Neutrophil (primary cell): ENCODE measurements around the gene COL8A1.

Source experiments
- H3K27ac ChIP-seq: fragments of 200-600 bp; sonication (generic); 2 replicates; pipeline ENCODE4 v1.5.1; 2016; ENCODE audit warnings: mild to moderate bottlenecking, moderate library complexity
- H3K27me3 ChIP-seq: fragments of 200-600 bp; sonication (generic); 2 replicates; pipeline ENCODE4 v1.6.0; 2016; ENCODE audit warnings: mild to moderate bottlenecking
- H3K36me3 ChIP-seq: fragments of 200-600 bp; sonication (generic); 2 replicates; pipeline ENCODE4 v1.5.1; 2017
- H3K4me1 ChIP-seq, 2 experiments: fragments of 200-600 bp in 1 of 2; sonication (generic) in 1 of 2; 1 replicate in 1 of 2; 2 replicates in 1 of 2; pipeline versions ENCODE4 v1.5.1 to v1.6.1; 2013 to 2016; ENCODE audit warnings: low read depth in 1 of 2, low read length in 1 of 2, mild to moderate bottlenecking in 1 of 2, moderate library complexity in 1 of 2; ENCODE audit not compliant: control insufficient read depth in 1 of 2, insufficient read depth in 1 of 2
- H3K4me3 ChIP-seq, 2 experiments: fragments of 200-600 bp in 1 of 2; sonication (generic) in 1 of 2; 1 replicate in 1 of 2; 2 replicates in 1 of 2; pipeline ENCODE4 v1.5.1; 2013 to 2016; ENCODE audit warnings: low read depth in 1 of 2, low read length in 1 of 2, mild to moderate bottlenecking in 1 of 2, moderate library complexity in 1 of 2
- H3K9me3 ChIP-seq: fragments of 200-600 bp; sonication (generic); 2 replicates; pipeline ENCODE4 v1.5.1; 2016
- TF ChIP-seq, protein P1 (sequence below): fragments of 200-600 bp; sonication (generic); IDR thresholded peaks from 2 replicates; pipeline ENCODE4 v1.5.1; 2016; ENCODE audit warnings: antibody characterized with exemption

The COL8A1 gene

DNA sequence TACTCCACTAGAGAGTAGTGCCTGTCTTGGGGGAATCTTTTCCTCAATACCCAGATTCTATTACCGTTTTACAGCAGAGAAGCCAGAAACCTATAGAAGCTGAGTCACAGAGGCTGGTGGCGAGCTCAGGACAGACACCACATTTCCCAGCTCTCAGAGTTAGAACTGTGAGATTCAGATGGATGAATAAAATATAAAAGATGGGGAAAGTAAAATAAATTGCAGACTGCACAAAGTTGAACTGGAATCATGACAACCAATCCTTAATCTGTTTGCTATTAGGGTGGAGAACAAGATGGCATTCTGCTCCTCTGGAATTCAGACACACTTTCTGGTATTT lies 138.8 kb downstream of the COL8A1 start:
- no peaks in the 10 kb centered on the region for H3K36me3 ChIP-seq
- no peak overlapping the region for H3K27ac ChIP-seq
- H3K27me3 ChIP-seq: peaks cover 22% of the 10 kb centered on the region
- no peaks in the 10 kb centered on the region for H3K4me1 ChIP-seq
- TF ChIP-seq, protein P1, sequence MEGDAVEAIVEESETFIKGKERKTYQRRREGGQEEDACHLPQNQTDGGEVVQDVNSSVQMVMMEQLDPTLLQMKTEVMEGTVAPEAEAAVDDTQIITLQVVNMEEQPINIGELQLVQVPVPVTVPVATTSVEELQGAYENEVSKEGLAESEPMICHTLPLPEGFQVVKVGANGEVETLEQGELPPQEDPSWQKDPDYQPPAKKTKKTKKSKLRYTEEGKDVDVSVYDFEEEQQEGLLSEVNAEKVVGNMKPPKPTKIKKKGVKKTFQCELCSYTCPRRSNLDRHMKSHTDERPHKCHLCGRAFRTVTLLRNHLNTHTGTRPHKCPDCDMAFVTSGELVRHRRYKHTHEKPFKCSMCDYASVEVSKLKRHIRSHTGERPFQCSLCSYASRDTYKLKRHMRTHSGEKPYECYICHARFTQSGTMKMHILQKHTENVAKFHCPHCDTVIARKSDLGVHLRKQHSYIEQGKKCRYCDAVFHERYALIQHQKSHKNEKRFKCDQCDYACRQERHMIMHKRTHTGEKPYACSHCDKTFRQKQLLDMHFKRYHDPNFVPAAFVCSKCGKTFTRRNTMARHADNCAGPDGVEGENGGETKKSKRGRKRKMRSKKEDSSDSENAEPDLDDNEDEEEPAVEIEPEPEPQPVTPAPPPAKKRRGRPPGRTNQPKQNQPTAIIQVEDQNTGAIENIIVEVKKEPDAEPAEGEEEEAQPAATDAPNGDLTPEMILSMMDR: no peak
- no peak overlapping the region for H3K4me3 ChIP-seq
- no peaks in the 10 kb centered on the region for H3K9me3 ChIP-seq

DNA sequence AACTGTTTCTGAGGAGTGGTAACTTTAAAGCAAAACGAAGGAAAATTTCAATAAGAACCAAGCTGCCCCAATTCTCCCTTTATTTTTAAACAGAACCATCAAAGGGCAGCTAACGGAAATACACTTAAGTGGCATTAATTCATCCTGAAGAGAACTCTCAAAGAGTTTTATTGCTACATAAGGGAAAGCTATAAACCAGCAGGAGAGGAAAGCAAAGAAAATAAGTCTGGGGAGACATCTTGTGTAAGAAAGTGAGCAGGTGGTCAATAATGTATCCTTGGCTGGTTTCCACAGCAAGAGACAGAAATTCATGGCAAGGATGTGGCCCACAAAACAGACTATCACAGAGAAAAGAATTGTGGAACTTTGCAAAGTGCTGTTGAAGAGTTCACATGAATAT lies 139.3 kb downstream of the COL8A1 start:
- H3K27ac ChIP-seq: no peak overlapping the region
- TF ChIP-seq, protein P1: no peak
- no peaks in the 10 kb centered on the region for H3K36me3 ChIP-seq
- H3K9me3 ChIP-seq: no peaks in the 10 kb centered on the region
- no peak overlapping the region for H3K4me3 ChIP-seq
- peaks cover 22% of the 10 kb centered on the region for H3K27me3 ChIP-seq
- H3K4me1 ChIP-seq: no peaks in the 10 kb centered on the region

DNA sequence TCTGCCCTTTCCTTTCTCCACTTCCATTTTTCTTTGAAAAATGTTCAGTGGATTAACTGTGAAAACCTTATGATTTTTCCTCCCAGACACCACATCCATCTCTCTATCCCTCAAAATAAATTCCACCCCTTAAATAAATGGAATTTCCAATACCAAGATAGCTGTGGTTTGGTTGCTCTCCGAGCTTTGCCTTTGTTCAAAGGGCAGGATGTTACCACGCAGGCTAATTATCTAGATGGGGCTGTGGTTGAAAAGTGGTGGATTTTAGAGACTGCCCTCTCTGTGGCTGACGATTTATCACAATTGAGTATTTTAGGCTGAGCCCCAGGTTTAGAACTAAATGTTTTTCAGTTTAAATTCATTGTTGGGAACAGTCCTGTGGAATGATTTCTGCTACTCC lies 142.4 kb downstream of the COL8A1 start:
- Histone ChIP-seq H3K4me1 (no peaks in the 10 kb centered on the region), H3K27ac (no peak overlapping the region), H3K9me3 (no peaks in the 10 kb centered on the region), H3K36me3 (no peaks in the 10 kb centered on the region), H3K4me3 (no peak overlapping the region), H3K27me3 (peaks cover 22% of the 10 kb centered on the region)
- TF ChIP-seq, protein P1: no peak

DNA sequence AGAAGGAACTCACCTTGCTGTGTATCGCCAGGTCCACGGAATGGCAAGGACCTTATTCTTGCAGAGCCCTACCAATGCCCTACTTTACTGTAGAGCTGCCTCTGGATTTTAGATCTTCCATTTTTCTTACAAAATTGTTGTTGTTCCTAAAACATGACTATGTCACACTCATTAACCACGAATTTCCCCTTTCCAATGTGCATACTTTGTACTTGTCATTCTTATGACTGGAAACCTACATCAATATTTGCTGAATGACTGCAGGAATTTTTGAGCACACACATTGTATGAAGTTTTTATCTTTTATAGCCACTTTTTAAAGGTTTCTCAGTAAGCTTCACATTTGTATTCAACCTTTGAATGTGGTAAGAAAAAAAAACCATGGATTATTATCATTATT lies 143.4 kb downstream of the COL8A1 start:
- Histone ChIP-seq H3K27me3 (peaks cover 22% of the 10 kb centered on the region), H3K36me3 (no peaks in the 10 kb centered on the region)

DNA sequence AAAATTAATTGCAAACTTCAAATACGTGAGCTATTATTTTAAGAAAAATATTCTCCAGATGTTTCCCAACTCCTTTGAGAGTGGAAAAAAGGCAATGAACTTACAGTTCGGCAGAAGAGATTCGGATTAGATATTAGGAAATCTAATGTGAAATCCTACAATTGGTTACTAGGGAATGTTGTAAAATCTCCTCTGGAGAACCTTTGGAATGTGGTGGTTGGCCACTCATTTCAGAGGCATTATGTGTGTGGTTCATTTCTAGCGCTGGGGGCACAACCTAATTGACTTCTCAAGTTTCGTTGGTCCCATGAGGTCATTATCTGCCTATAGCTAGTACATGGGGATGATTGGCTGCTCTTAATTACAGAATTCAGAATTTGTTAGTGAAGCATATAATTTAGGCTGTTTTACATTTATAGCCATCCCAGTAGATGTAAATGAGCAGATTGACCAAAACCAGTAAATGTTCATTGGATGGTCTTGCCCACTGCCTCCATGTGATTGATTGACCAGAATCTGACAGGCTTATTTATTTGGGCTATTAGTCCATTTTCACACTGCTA lies 144.7 kb downstream of the COL8A1 start:
- TF ChIP-seq, protein P1: no peak
- no peaks in the 10 kb centered on the region for H3K36me3 ChIP-seq
- no peak overlapping the region for H3K4me3 ChIP-seq
- no peak overlapping the region for H3K27ac ChIP-seq
- H3K4me1 ChIP-seq: no peaks in the 10 kb centered on the region
- peaks cover 15% of the 10 kb centered on the region for H3K27me3 ChIP-seq
- H3K9me3 ChIP-seq: no peaks in the 10 kb centered on the region

More for the DNA sequence above, 143.4 kb downstream of the COL8A1 start:
- TF ChIP-seq, protein P1: no peak
- Histone ChIP-seq H3K9me3 (no peaks in the 10 kb centered on the region), H3K4me1 (no peaks in the 10 kb centered on the region), H3K27ac (no peak overlapping the region), H3K4me3 (no peak overlapping the region)
